ENCODE measurements around the gene DEFB129.

DNA sequence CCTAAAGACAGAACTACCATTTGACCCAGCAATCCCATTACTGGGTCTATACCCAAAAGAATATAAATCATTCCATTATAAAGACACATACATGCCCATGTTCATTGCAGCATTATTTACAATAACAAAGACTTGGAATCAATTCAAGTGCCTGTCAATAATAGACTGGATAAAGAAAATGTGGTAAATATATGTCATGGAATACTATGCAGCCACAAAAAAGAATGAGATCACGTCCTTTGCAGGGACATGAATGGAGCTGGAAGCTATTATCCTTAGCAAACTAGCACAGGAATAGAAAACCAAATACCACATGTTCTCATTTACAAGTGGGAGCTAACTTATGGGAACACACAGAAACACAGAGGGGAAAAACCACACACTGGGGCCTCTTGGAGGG, 28.8 kb upstream of the DEFB129 start:
- TF ChIP-seq, protein P1, sequence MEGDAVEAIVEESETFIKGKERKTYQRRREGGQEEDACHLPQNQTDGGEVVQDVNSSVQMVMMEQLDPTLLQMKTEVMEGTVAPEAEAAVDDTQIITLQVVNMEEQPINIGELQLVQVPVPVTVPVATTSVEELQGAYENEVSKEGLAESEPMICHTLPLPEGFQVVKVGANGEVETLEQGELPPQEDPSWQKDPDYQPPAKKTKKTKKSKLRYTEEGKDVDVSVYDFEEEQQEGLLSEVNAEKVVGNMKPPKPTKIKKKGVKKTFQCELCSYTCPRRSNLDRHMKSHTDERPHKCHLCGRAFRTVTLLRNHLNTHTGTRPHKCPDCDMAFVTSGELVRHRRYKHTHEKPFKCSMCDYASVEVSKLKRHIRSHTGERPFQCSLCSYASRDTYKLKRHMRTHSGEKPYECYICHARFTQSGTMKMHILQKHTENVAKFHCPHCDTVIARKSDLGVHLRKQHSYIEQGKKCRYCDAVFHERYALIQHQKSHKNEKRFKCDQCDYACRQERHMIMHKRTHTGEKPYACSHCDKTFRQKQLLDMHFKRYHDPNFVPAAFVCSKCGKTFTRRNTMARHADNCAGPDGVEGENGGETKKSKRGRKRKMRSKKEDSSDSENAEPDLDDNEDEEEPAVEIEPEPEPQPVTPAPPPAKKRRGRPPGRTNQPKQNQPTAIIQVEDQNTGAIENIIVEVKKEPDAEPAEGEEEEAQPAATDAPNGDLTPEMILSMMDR (IDR thresholded peaks at IDR 0.05 in 2 of 3, conservative IDR thresholded peaks at IDR 0.05 in 1 of 3; ENCODE audit: insufficient read depth in 2 of 3, low read depth in 1 of 3, low read length in 3 of 3) = no peak
- TF ChIP-seq TAF1 (IDR thresholded peaks at IDR 0.05; ENCODE audit: control insufficient read depth, extremely low read depth, insufficient read depth, low read length, severe bottlenecking) (no peak), POLR2AphosphoS5 (IDR thresholded peaks at IDR 0.05; ENCODE audit: control insufficient read depth, insufficient read depth, low read depth, low read length) (no peak), POLR2A (conservative IDR thresholded peaks at IDR 0.05) (no peak), EZH2 (IDR thresholded peaks at IDR 0.05; ENCODE audit: borderline replicate concordance, low read depth, low read length) (no peak), MECOM (CRISPR knock-in tag; IDR thresholded peaks at IDR 0.05) (no peak), ZNF197 (CRISPR knock-in tag; IDR thresholded peaks at IDR 0.05; ENCODE audit: low read depth) (no peak), ZNF707 (CRISPR knock-in tag; conservative IDR thresholded peaks at IDR 0.05) (no peak)
- TF ChIP-seq, protein P2, sequence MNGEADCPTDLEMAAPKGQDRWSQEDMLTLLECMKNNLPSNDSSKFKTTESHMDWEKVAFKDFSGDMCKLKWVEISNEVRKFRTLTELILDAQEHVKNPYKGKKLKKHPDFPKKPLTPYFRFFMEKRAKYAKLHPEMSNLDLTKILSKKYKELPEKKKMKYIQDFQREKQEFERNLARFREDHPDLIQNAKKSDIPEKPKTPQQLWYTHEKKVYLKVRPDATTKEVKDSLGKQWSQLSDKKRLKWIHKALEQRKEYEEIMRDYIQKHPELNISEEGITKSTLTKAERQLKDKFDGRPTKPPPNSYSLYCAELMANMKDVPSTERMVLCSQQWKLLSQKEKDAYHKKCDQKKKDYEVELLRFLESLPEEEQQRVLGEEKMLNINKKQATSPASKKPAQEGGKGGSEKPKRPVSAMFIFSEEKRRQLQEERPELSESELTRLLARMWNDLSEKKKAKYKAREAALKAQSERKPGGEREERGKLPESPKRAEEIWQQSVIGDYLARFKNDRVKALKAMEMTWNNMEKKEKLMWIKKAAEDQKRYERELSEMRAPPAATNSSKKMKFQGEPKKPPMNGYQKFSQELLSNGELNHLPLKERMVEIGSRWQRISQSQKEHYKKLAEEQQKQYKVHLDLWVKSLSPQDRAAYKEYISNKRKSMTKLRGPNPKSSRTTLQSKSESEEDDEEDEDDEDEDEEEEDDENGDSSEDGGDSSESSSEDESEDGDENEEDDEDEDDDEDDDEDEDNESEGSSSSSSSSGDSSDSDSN (IDR thresholded peaks at IDR 0.05; ENCODE audit: borderline replicate concordance in 1 of 2, low read depth in 2 of 2, low read length in 2 of 2) = no peak
- TF ChIP-seq, protein P3, sequence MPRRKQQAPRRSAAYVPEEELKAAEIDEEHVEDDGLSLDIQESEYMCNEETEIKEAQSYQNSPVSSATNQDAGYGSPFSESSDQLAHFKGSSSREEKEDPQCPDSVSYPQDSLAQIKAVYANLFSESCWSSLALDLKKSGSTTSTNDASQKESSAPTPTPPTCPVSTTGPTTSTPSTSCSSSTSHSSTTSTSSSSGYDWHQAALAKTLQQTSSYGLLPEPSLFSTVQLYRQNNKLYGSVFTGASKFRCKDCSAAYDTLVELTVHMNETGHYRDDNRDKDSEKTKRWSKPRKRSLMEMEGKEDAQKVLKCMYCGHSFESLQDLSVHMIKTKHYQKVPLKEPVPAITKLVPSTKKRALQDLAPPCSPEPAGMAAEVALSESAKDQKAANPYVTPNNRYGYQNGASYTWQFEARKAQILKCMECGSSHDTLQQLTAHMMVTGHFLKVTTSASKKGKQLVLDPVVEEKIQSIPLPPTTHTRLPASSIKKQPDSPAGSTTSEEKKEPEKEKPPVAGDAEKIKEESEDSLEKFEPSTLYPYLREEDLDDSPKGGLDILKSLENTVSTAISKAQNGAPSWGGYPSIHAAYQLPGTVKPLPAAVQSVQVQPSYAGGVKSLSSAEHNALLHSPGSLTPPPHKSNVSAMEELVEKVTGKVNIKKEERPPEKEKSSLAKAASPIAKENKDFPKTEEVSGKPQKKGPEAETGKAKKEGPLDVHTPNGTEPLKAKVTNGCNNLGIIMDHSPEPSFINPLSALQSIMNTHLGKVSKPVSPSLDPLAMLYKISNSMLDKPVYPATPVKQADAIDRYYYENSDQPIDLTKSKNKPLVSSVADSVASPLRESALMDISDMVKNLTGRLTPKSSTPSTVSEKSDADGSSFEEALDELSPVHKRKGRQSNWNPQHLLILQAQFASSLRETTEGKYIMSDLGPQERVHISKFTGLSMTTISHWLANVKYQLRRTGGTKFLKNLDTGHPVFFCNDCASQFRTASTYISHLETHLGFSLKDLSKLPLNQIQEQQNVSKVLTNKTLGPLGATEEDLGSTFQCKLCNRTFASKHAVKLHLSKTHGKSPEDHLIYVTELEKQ (CRISPR knock-in tag; IDR thresholded peaks at IDR 0.05) = no peak
- TF ChIP-seq, protein P4, sequence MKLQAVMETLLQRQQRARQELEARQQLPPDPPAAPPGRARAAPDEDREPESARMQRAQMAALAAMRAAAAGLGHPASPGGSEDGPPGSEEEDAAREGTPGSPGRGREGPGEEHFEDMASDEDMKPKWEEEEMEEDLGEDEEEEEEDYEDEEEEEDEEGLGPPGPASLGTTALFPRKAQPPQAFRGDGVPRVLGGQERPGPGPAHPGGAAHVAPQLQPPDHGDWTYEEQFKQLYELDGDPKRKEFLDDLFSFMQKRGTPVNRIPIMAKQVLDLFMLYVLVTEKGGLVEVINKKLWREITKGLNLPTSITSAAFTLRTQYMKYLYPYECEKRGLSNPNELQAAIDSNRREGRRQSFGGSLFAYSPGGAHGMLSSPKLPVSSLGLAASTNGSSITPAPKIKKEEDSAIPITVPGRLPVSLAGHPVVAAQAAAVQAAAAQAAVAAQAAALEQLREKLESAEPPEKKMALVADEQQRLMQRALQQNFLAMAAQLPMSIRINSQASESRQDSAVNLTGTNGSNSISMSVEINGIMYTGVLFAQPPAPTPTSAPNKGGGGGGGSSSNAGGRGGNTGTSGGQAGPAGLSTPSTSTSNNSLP (IDR thresholded peaks at IDR 0.05; ENCODE audit: borderline replicate concordance, low read depth, low read length) = no peak
- TF ChIP-seq, protein P5, sequence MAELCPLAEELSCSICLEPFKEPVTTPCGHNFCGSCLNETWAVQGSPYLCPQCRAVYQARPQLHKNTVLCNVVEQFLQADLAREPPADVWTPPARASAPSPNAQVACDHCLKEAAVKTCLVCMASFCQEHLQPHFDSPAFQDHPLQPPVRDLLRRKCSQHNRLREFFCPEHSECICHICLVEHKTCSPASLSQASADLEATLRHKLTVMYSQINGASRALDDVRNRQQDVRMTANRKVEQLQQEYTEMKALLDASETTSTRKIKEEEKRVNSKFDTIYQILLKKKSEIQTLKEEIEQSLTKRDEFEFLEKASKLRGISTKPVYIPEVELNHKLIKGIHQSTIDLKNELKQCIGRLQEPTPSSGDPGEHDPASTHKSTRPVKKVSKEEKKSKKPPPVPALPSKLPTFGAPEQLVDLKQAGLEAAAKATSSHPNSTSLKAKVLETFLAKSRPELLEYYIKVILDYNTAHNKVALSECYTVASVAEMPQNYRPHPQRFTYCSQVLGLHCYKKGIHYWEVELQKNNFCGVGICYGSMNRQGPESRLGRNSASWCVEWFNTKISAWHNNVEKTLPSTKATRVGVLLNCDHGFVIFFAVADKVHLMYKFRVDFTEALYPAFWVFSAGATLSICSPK (IDR thresholded peaks at IDR 0.05; ENCODE audit: borderline replicate concordance) = no peak

Measured in K562 (cell line).